HEK293T (cell line): Measurements from ENCODE around the gene BCL11A.

Experiments
- ARNT ChIP-seq: fragments of 450-650 bp; IDR thresholded peaks from 2 replicates; pipeline ENCODE4 v1.6.1; 2017; ENCODE audit warnings: mild to moderate bottlenecking
- BHLHE40 ChIP-seq: fragments of 450-650 bp; IDR thresholded peaks from 2 replicates; pipeline ENCODE4 v1.6.1; 2016; ENCODE audit warnings: mild to moderate bottlenecking, moderate library complexity, borderline replicate concordance
- CTBP1 ChIP-seq: fragments of 450-650 bp; IDR thresholded peaks from 2 replicates; pipeline ENCODE4 v1.6.1; 2016; ENCODE audit warnings: borderline replicate concordance
- ELF4 ChIP-seq: fragments of 450-650 bp; IDR thresholded peaks from 2 replicates; pipeline ENCODE4 v1.6.1; 2017; ENCODE audit warnings: antibody characterized with exemption
- FOXK2 ChIP-seq: fragments of 450-650 bp; IDR thresholded peaks from 2 replicates; pipeline ENCODE4 v1.6.1; 2016; ENCODE audit warnings: mild to moderate bottlenecking
- FOXM1 ChIP-seq: fragments of 450-650 bp; IDR thresholded peaks from 2 replicates; pipeline ENCODE4 v1.6.1; 2017; ENCODE audit warnings: mild to moderate bottlenecking, borderline replicate concordance
- HDGF ChIP-seq: fragments of 450-650 bp; IDR thresholded peaks from 2 replicates; pipeline ENCODE4 v1.6.1; 2017; ENCODE audit warnings: antibody characterized with exemption, borderline replicate concordance
- NFRKB ChIP-seq: fragments of 450-650 bp; IDR thresholded peaks from 2 replicates; pipeline ENCODE4 v1.6.1; 2016; ENCODE audit warnings: mild to moderate bottlenecking, moderate library complexity
- SP1 ChIP-seq: fragments of 450-650 bp; IDR thresholded peaks from 2 replicates; pipeline ENCODE4 v1.6.1; 2017
- SUZ12 ChIP-seq: fragments of 450-650 bp; IDR thresholded peaks from 2 replicates; pipeline ENCODE4 v1.6.1; 2016; ENCODE audit warnings: mild to moderate bottlenecking
- TARDBP ChIP-seq: fragments of 450-650 bp; IDR thresholded peaks from 2 replicates; pipeline ENCODE4 v1.6.1; 2016
- ZNF384 ChIP-seq: fragments of 450-650 bp; IDR thresholded peaks from 2 replicates; pipeline ENCODE4 v1.6.1; 2016

DNA sequence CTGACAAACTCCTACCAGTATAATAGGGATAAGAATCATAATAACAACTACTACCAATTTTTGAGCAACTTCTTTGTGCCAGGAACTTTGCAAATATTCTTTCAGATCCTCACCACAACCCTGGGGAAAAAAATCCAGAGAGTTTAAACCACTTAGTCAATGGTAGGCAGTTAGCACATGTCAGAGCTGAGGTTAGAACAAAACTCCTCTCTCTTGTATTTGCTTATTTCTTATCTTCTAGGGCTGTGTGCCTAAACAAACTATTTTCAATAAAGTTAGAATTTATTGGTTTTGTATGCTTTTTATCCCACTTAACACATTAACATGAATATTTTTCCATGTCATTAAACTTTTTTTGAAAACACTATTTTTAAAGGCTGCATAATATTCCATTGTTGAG lies 127.1 kb downstream of the BCL11A start:
- TF ChIP-seq SP1 (no peak), CTBP1 (no peak), TARDBP (no peak), FOXK2 (no peak), FOXM1 (no peak), BHLHE40 (no peak), HDGF (no peak), NFRKB (no peak), ARNT (no peak), ZNF384 (no peak), SUZ12 (no peak), ELF4 (no peak)
